GM18858 (cell line): Measurements from ENCODE around the gene BICDL2.
"Not testable (repeated sequence)": the region's sequence is repeated elsewhere in the genome, so short reads cannot be mapped to it uniquely, and the experiment has no call there.

ENCODE experiments used
- ATAC-seq: cut with Tn5 transposase; IDR thresholded peaks from one replicate; pipeline ENCODE4 v1.9.1; 2021; ENCODE audit not compliant: unreplicated experiment

Gene BICDL2

GRCh38 chr16:3036726-3037315 lies at the start of gene BICDL2:
Gene BICDL2 (minus strand): TSS chr16:3036944. CDS start chr16:3035496, 1,448 bp downstream.
- no peak for ATAC-seq

DNA sequence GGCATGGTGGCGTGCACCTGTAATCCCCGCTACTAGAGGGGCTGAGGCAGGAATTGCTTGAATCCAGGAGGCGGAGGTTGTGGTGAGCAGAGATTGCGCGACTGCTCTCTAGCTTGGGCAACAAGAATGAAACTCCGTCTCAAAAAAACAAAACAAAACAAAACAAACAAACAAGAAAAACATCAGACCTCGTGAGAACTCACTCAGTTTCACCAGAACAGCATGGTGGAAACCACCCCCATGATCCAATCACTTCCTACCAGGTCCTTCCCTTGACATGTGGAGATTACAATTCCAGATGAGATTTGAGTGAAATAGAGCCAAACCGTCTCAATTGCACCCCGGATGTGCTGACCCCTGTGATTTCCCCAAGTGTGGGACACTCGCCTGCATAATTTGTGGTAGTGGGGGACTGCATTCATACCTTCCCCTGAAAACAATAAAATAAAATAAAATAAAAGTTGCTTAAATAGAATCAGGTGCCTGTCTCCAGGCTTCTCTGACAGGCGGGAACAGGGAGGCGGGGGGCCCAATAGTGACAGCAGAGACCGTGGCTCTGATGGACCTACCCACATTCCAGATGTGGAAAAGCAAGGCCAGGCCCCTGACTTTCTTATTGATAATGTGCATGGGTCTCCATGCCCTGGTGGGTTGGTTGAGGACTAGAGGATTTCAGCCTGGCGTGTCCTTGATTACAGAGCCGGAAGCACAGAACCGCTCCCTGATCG lies 49.3 kb upstream of the BICDL2 start:
- ATAC-seq, result no peak

DNA sequence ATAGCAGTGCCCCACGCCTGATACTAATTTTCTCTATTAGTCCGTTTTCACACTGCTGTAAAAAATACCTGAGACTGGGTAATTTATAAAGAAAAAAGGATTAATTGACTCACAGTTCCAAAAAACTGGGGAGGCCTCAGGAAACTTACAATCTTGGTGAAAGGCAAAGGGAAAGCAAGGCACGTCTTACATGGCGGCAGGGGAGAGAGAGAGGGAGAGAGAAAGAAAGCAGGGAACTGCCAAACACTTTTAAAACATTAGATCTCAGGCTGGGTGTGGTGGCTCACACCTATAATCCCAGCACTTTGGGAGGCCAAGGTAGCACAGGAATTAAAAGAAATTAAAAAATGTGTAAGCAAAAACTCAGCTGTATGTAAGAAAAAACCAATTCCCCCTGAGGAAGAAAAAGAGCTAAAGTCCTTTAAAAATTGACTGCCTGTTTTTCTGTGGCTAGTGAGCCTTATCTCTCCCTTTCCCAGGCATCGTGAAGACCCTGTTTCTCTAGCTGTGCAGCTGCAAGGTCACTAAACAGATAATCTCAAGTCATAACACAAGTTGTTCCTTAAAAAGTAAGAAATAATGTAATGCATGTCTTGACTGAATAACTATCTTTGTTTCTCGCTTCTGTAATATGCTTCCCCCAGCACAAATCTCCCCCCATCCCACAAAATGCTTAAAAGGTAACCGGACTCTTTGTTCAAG lies 48.4 kb upstream of the BICDL2 start:
- ATAC-seq, result no peak

GRCh38 chr16:3084491-3084890 lies 47.7 kb upstream of the BICDL2 start:
- no peak for ATAC-seq

GRCh38 chr16:3083408-3083807 lies 46.7 kb upstream of the BICDL2 start:
- ATAC-seq, result not testable (repeated sequence)

DNA sequence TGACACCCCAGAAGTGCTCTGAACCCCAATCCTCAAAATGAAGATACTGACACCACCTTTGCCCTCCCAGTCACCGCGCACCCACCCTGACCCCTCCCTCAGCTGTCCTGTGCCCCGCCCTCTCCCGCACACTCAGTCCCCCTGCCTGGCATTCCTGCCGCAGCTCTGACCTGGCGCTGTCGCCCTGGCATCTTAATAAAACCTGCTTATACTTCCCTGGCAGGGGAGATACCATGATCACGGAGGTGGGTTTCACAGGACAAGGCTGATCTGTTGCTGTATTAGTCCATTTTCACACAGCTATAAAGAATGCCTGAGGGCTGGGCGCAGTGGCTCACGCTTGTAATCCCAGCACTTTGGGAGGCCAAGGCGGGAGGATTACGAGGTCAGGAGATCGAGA lies 45.2 kb upstream of the BICDL2 start:
- ATAC-seq, result not testable (repeated sequence)

- no peak for ATAC-seq
These were observed 43.3 kb upstream of the BICDL2 start for GRCh38 chr16:3080024-3080423.

DNA sequence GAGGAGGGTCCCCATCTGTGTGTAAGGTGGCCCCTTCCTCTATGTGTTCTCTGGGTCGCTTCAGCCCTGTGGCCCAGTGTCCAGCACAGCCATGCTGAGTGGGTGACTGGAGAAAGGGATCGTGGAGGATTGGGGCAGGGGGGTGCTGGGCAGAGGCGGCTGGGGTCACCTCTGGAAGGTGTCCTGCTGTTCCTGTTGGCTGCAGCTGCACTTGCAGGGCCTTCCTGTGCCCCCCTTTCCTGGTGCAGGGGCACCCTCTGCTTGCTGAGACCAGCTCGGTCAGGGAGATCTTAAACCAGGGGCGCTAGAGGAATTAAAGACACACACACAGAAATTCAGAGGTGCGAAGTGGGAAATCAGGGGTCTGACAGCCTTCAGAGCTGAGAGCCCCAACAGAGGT lies 39.8 kb upstream of the BICDL2 start:
- no peak for ATAC-seq

GRCh38 chr16:3075946-3076345 lies 39.2 kb upstream of the BICDL2 start:
- not testable (repeated sequence) for ATAC-seq

DNA sequence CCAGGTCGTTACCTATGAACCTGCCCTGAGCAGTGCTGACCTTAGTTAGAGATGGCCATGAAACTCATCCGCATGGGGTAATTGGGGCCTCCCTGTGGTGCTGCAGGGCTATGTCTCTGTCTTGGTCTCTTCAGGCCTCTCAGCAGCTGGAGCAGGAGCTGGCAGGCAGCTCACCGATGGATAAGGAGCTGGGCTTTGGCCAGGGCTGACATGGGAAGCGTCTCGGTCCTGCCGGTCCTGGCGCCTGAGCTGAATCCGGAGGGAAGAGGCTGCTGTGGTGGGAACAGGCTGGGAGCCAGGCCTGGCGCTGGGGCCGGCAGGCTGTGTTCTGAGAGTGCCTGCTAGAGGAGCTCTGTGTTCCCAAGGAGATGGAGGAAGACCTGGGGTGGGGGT lies 38.8 kb upstream of the BICDL2 start:
- no peak for ATAC-seq

DNA sequence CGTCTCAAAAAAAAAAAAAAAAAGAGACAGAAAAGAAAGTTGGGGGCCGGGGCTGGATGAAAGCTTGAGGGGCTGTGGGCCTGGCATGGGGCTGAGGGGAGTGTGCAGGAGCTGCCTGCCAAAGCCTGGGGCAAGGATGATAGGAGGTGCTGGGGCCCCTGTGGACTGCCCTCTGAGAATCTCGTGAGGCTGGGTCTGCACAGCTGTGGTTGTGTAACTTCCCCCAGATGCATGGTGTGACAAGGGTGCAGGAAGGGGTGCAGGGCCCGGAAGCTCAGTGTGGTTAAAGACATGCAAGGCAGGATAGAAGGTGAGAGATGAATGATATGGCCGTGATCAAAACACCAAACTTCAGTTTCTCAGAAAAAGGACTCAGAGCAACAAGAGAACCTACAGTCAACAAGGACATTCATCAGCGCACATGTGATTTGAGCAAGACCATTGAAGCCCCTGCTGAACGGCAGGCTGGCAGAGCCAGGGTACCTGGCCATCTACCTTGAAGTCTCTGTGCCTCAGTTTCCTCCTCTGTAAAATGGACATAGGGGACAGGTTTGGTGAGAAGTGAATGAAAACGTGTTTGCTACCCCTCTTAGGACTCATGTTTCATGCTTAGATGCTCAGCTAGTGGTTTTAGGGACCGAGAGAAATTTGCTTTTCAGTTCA lies 38.2 kb upstream of the BICDL2 start:
- ATAC-seq, result peak; percentile 66

GRCh38 chr16:3073448-3073847 lies 36.7 kb upstream of the BICDL2 start:
- ATAC-seq, result no peak

GRCh38 chr16:3072576-3073263 lies 36.0 kb upstream of the BICDL2 start:
- ATAC-seq, result not testable (repeated sequence)

- not testable (repeated sequence) for ATAC-seq
These were observed 35.4 kb upstream of the BICDL2 start for GRCh38 chr16:3072148-3072547.

GRCh38 chr16:3071655-3072054 lies 34.9 kb upstream of the BICDL2 start:
- no peak for ATAC-seq

- ATAC-seq, result no peak
These were observed 33.9 kb upstream of the BICDL2 start for GRCh38 chr16:3070608-3071111.

GRCh38 chr16:3069146-3069545 lies 32.4 kb upstream of the BICDL2 start:
- not testable (repeated sequence) for ATAC-seq

DNA sequence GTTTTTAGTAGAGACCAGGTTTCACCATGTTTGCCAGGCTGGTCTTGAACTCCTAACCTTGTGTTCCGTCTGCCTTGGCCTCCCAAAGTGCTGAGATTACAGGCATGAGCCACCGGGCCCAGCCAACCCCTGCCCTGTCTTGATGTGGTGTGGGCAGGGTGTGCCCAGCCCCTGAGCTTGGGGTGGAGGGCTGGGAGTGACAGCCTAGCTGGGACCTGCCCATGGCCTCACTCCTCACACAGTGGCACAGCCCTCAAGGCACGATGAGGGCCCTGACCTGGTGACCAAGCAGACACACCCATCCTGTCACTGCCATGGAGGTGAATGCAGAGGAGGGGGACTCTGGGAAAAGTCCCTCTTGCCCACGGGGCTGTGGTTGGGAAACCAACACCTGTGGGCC lies 31.7 kb upstream of the BICDL2 start:
- ATAC-seq, result no peak

DNA sequence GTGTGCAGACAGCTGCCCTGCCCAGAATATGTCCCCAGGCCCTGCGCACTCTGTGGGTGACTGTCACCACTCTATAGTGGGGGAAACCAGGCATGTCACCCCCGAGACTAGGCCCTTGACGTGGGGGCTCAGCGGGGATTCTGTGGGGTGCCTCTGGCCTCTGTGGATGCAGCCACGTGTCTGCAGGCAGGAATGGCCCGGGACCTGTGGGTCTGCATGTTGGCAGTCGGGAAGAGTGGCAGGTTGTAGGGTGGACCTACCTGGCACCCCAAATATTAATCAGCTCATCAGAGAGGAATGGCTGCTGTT lies 29.6 kb upstream of the BICDL2 start:
- no peak for ATAC-seq

DNA sequence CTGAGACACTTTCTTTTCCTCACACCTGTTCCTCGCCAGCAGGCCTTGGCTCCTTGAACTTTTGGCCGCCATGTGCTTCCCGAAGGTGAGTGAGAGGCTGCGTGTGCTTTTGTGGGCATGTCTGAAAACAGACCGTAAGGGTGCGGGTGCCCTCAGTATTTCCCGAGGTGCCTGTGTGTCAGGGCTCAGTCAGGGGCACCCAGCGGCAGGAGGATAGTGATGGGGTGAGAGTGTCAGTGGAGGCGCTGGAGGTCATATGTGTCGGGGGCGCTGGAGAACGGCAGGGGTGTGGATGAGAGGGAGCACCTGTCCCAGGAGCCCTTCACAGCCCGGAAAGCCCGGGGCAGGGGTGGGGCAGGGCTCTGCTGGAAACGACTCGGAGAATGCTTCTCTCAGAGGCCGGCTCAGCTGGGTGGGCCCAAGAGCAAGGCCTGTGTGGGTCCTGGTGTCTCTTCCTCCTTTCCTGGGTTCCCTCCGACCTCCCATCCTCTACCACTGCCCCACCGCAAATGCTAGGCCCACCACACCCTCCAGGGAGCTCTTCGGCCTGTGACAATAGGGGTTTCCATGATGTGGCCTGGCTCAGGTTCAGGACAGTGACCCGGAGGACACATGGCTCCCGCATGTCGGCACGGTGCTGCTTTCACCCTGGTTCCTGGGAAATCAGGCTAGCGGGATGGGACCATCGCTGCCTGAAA lies 29.1 kb upstream of the BICDL2 start:
- ATAC-seq, result no peak
